Panc1 (cell line): Measurements from ENCODE around the gene GTF2A1L.

Experiments
- POLR2AphosphoS5 ChIP-seq: IDR thresholded peaks from 2 replicates; pipeline ENCODE4 v1.6.1; 2012; ENCODE audit warnings: mild to moderate bottlenecking, low read depth, low read length, moderate library complexity
- TCF7L2 ChIP-seq: IDR thresholded peaks from 2 replicates; pipeline ENCODE4 v1.6.1; 2011; ENCODE audit warnings: mild to moderate bottlenecking, low read depth, low read length, inconsistent platforms
- TF ChIP-seq, protein P1 (sequence below): fragments of 450-650 bp; IDR thresholded peaks from 2 replicates; pipeline ENCODE4 v1.5.1; 2017; ENCODE audit warnings: mild to moderate bottlenecking
- TF ChIP-seq, protein P2 (sequence below), 2 experiments: IDR thresholded peaks; 2 replicates each; pipeline ENCODE4 v1.6.1; 2011 to 2012; ENCODE audit warnings: low read depth in 2 of 2, control low read depth in 1 of 2, low read length in 1 of 2, mild to moderate bottlenecking in 1 of 2, moderate library complexity in 1 of 2; ENCODE audit not compliant: insufficient read depth in 1 of 2

DNA sequence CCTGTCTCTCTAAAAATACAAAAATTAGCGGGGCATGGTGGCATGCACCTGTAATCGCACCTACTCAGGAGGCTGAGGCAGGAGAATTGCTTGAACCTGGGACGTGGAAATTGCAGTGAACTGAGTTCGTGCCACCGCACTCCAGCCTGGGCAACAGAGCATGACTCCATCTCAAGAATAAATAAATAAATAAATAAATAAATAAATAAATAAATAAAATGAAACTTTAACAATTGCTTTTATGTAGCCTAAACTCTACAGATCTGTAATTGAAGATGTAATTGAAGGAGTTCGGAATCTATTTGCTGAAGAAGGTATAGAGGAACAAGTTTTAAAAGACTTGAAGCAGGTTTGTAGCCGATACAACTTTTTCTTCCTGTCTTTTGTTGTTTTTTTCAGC, 2.9 kb downstream of the GTF2A1L start:
- TF ChIP-seq, protein P1, sequence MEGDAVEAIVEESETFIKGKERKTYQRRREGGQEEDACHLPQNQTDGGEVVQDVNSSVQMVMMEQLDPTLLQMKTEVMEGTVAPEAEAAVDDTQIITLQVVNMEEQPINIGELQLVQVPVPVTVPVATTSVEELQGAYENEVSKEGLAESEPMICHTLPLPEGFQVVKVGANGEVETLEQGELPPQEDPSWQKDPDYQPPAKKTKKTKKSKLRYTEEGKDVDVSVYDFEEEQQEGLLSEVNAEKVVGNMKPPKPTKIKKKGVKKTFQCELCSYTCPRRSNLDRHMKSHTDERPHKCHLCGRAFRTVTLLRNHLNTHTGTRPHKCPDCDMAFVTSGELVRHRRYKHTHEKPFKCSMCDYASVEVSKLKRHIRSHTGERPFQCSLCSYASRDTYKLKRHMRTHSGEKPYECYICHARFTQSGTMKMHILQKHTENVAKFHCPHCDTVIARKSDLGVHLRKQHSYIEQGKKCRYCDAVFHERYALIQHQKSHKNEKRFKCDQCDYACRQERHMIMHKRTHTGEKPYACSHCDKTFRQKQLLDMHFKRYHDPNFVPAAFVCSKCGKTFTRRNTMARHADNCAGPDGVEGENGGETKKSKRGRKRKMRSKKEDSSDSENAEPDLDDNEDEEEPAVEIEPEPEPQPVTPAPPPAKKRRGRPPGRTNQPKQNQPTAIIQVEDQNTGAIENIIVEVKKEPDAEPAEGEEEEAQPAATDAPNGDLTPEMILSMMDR: no peak
- TF ChIP-seq, protein P2, sequence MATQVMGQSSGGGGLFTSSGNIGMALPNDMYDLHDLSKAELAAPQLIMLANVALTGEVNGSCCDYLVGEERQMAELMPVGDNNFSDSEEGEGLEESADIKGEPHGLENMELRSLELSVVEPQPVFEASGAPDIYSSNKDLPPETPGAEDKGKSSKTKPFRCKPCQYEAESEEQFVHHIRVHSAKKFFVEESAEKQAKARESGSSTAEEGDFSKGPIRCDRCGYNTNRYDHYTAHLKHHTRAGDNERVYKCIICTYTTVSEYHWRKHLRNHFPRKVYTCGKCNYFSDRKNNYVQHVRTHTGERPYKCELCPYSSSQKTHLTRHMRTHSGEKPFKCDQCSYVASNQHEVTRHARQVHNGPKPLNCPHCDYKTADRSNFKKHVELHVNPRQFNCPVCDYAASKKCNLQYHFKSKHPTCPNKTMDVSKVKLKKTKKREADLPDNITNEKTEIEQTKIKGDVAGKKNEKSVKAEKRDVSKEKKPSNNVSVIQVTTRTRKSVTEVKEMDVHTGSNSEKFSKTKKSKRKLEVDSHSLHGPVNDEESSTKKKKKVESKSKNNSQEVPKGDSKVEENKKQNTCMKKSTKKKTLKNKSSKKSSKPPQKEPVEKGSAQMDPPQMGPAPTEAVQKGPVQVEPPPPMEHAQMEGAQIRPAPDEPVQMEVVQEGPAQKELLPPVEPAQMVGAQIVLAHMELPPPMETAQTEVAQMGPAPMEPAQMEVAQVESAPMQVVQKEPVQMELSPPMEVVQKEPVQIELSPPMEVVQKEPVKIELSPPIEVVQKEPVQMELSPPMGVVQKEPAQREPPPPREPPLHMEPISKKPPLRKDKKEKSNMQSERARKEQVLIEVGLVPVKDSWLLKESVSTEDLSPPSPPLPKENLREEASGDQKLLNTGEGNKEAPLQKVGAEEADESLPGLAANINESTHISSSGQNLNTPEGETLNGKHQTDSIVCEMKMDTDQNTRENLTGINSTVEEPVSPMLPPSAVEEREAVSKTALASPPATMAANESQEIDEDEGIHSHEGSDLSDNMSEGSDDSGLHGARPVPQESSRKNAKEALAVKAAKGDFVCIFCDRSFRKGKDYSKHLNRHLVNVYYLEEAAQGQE (IDR thresholded peaks at IDR 0.05; ENCODE audit: insufficient read depth in 1 of 2, low read depth in 2 of 2, low read length in 1 of 2): no peak
- no peak for TF ChIP-seq POLR2AphosphoS5
- no peak for TF ChIP-seq TCF7L2
